Upper lobe of right lung (tissue), 1 donor: ENCODE measurements around the gene ZNF501. TPM values are rescaled to one million over a fixed set of nuclear protein-coding genes. Genes with fewer than 3 reads are reported as not detected.
A peak's percentile ranks its signal among the peaks of the same experiment; 100 is the strongest.

Experiments
- ATAC-seq: fragments of 200-7000 bp; cut with Tn5 transposase; one replicate; pipeline ENCODE4 v1.9.1; 2020; ENCODE audit warnings: mild to moderate bottlenecking, moderate library complexity
- DNase-seq: peaks from one replicate; pipeline ENCODE4 v3.0.0-alpha.2; 2020
- H3K27ac ChIP-seq: fragments of 200-600 bp; one replicate; pipeline ENCODE4 v1.8.0; 2022
- H3K27me3 ChIP-seq: fragments of 200-600 bp; one replicate; pipeline ENCODE4 v1.8.0; 2022; ENCODE audit warnings: mild to moderate bottlenecking
- H3K36me3 ChIP-seq: fragments of 200-600 bp; one replicate; pipeline ENCODE4 v1.8.0; 2022
- H3K4me1 ChIP-seq: fragments of 200-600 bp; one replicate; pipeline ENCODE4 v1.8.0; 2022
- H3K4me3 ChIP-seq: fragments of 200-600 bp; one replicate; pipeline ENCODE4 v1.8.0; 2022; ENCODE audit warnings: mild to moderate bottlenecking
- H3K9me3 ChIP-seq: fragments of 200-600 bp; one replicate; pipeline ENCODE4 v1.8.0; 2022
- intact Hi-C: fragments of 100-400 bp; cut with DNase I; formaldehyde crosslinking; loops from one replicate; pipeline ENCODE4 v1.11.0; 2022
- long read RNA-seq: library from polyadenylated mRNA; unstranded; transcript quantifications from one replicate; pipeline ENCODE4 v2.0.0, GENCODE V29; 2021
- total RNA-seq: library from RNA; stranded (reverse); fragmentation: NEBNext Ultra II Directional; extraction: Animal tissue kit (Norgen Biotek cat#: 25700); gene quantifications from one replicate; pipeline ENCODE4 v1.2.1, GENCODE V29; 2021
- TF ChIP-seq, protein P1 (sequence below): fragments of 200-600 bp; IDR thresholded peaks from one replicate; pipeline ENCODE4 v1.8.0; 2022; ENCODE audit warnings: antibody characterized with exemption
- donor health status: DM: no; HTN: yes; CAD: no; lungs with severe emphysema.

Gene ZNF501
- 4.5 TPM for total RNA-seq
- long read RNA-seq, partial matches to known transcripts = 0 of 4 reads
- long read RNA-seq, other reads (novel, unspliced or antisense) = 1 of 4 reads

DNA sequence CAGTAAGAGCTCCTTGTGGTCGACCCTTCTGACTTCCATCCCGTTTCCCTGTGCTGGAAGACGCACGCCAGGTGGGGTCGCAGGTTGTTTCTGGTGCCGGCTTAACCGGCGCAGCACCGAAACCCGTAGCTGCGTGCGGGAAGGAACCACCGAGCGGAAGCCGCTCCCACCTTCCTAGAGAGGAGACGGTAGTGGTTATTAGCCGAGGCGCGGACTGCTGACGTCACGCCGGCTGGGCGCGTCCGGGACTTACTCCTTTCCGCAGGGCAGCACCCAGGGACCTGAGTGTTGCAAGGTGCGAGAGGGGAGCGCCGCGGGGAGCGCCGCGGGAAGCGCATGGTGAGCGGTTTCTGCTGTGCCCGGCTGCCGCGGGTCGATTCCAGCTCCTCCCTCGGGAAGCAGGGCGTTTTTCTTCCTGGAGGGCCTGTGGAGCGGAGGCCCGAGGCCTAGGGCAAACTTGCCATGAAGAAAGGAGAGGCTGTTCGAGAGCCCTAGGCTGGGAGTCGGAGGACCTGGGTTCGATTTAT lies at the start of gene ZNF501:
TSS of gene ZNF501 (plus strand) at position 252 of the 527 bp plus-strand sequence. CDS start 4,787 bp downstream, outside the sequence.
- intact Hi-C loops = no loop called here
- TF ChIP-seq, protein P1, sequence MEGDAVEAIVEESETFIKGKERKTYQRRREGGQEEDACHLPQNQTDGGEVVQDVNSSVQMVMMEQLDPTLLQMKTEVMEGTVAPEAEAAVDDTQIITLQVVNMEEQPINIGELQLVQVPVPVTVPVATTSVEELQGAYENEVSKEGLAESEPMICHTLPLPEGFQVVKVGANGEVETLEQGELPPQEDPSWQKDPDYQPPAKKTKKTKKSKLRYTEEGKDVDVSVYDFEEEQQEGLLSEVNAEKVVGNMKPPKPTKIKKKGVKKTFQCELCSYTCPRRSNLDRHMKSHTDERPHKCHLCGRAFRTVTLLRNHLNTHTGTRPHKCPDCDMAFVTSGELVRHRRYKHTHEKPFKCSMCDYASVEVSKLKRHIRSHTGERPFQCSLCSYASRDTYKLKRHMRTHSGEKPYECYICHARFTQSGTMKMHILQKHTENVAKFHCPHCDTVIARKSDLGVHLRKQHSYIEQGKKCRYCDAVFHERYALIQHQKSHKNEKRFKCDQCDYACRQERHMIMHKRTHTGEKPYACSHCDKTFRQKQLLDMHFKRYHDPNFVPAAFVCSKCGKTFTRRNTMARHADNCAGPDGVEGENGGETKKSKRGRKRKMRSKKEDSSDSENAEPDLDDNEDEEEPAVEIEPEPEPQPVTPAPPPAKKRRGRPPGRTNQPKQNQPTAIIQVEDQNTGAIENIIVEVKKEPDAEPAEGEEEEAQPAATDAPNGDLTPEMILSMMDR = no peak
- peaks cover 67% of the 10 kb centered on the region for H3K9me3 ChIP-seq

DNA sequence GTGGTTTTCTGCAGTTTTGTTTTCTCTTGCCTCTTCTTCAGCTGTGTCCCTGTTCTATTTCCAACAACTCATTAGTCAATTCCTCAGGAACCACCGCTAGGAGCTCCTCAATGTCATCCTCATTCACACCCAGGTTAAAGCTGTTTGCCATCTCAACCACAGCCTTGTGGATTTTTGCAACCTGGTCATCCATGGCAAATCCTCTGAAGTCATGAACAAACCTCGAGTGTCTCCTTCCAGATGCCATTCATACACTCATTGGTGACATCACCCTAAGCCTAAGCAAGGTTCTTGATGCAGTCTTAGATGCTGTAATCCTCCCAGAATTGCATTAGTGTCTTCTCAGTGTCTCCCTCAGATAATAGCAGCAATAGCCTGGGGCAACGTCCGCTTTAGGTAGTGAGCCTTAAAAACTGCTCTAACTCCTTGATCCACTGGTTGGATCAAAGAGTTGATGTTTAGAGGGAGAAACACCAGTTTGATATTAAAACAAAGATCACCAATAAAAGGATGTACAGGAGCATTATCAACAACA lies 48.4 kb upstream of the ZNF501 start:
- DNase-seq (no peak), ATAC-seq (no peak)
- intact Hi-C loops = no loop called here
- Histone ChIP-seq H3K9me3 (peaks cover 8% of the 10 kb centered on the region), H3K27ac (no peak overlapping the region), H3K36me3 (no peaks in the 10 kb centered on the region), H3K4me1 (no peaks in the 10 kb centered on the region), H3K4me3 (no peak overlapping the region), H3K27me3 (no peaks in the 10 kb centered on the region)
- TF ChIP-seq, protein P1 = no peak

More for the DNA sequence above, at the start of gene ZNF501:
- peak; percentile 97 for DNase-seq
- peak within 1 kb of the TSS; percentile 71 for H3K27ac ChIP-seq
- peaks cover 8% of the 10 kb centered on the region for H3K36me3 ChIP-seq
- H3K4me3 ChIP-seq = peak within 1 kb of the TSS; percentile 72
- ATAC-seq = peak; percentile 100
- no peaks in the 10 kb centered on the region for H3K27me3 ChIP-seq
- peaks cover 4% of the 10 kb centered on the region for H3K4me1 ChIP-seq

DNA sequence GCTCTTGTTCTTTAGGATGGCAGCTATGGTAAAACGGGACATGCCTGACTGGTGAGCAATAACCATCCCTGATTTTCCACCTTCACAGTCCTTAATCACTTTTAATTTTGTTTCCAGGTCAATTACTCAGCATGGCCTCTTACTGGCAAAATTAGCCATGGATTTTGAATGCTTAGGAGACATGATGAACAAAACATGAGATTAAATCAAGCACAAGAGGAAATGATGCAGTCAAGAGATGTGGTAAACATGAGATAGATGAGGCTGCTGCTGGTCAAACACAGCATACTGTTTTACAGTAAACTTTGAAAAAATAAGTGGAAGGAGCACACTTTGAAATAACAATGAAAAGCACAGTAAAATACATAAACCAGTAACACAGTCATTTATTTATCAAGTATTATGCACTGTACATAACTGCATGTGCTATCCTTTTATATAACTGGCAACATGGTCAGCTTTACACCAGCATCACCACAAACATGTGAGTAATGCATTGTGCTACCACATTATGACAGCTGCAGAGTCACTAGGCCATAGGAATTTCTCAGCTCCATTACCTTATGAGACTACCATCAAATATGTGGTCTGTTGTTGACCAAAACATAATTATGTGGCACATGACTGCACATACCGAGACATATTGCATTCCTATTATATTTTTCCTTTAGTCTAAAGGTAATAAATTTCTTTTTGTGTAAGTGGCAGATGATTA lies 47.1 kb upstream of the ZNF501 start:
- ATAC-seq (no peak), DNase-seq (no peak)
- no peaks in the 10 kb centered on the region for H3K4me1 ChIP-seq
- H3K27me3 ChIP-seq = no peaks in the 10 kb centered on the region
- intact Hi-C loops = no loop called here
- peaks cover 8% of the 10 kb centered on the region for H3K9me3 ChIP-seq
- no peaks in the 10 kb centered on the region for H3K36me3 ChIP-seq
- TF ChIP-seq, protein P1 = no peak
- H3K27ac ChIP-seq = no peak overlapping the region
- no peak overlapping the region for H3K4me3 ChIP-seq

DNA sequence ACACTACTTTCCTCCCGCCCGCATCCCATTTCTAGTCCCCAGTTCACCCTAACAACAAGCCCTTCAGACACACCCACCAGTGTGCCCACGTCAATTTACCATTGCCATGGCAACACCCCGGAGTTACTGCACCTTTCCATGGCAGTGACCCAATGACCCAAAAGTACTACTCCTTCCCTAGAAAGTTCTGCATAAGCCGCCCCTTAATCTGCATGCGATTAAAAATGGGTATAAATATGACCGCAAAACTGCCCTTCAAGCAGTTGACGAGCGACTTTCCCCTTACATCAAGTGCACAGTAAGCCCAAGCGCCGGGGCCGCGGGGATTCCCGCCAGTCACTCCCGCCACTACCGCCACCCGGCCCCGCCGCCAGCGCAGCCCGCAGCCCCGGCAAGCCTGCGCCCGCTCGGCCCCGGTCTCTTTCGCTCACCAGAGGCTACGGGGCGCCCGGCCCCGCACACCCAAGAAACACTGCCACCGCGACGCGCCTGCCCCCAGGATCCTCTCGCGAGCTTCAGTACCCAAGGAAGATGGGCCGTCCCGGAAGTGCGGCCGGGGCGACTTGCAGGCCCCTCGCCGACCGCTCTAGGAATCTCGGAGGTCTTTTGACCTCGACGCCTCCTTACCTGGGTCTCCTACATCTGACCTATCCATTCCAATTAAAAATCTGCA lies 44.2 kb upstream of the ZNF501 start:
- TF ChIP-seq, protein P1 = no peak
- peak overlapping the region; percentile 80 for H3K4me3 ChIP-seq
- peak overlapping the region; percentile 48 for H3K27ac ChIP-seq
- no peaks in the 10 kb centered on the region for H3K4me1 ChIP-seq
- H3K9me3 ChIP-seq = peaks cover 8% of the 10 kb centered on the region
- DNase-seq = peak; percentile 89
- peak; percentile 97 for ATAC-seq
- H3K27me3 ChIP-seq = peaks cover 9% of the 10 kb centered on the region
- intact Hi-C loops = no loop called here
- no peaks in the 10 kb centered on the region for H3K36me3 ChIP-seq

DNA sequence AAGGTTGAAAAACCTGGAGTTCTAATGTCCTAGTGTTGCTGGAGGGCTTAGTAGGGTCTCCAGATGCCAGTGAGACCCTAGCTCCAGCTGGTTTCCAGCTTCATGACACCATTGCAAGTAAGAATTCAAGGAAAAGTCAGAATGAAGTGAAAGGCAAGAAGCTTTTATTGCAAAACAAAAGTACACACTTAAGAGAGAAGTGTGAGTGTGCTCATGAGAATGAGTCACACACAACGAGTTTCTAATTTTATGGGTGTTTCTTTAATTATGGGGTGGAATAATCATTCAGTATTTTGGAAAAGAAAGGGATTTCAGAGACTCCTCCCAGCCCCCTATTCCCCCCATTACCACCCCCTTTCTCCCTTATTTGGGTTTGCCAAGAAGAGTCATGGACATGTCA lies 41.5 kb upstream of the ZNF501 start:
- Histone ChIP-seq H3K27me3 (peaks cover 25% of the 10 kb centered on the region), H3K36me3 (no peaks in the 10 kb centered on the region), H3K9me3 (peaks cover under 1% of the 10 kb centered on the region), H3K4me3 (no peak overlapping the region), H3K27ac (no peak overlapping the region), H3K4me1 (no peaks in the 10 kb centered on the region)
- TF ChIP-seq, protein P1 = no peak
- intact Hi-C loops = no loop called here
- DNase-seq (no peak), ATAC-seq (no peak)
